Keratinocyte (primary cell): Measurements from ENCODE around the gene TMEM248. TPM values are rescaled to one million over a fixed set of nuclear protein-coding genes. Genes with fewer than 3 reads are reported as not detected.

Experiments used
- DNase-seq: peaks from one replicate; pipeline ENCODE4 v3.0.0-alpha.2; 2011; ENCODE audit warnings: low read depth, missing footprints, low spot score
- FAIRE-seq: peaks from 2 replicates; lab custom pipeline; 2011; peaks lifted over from hg19 to GRCh38; lab: Jason Lieb, UNC
- H2AFZ ChIP-seq: 2 replicates; pipeline ENCODE4 v1.6.0; 2012; ENCODE audit warnings: low read length, control low read depth, inconsistent platforms; ENCODE audit not compliant: control insufficient read depth
- H3K27ac ChIP-seq: 2 replicates; pipeline ENCODE4 v1.5.1; 2011; ENCODE audit warnings: low read length; ENCODE audit not compliant: control insufficient read depth, insufficient read depth
- H3K27me3 ChIP-seq: 3 replicates; pipeline ENCODE4 v1.6.0; 2011; ENCODE audit warnings: low read length; ENCODE audit not compliant: control insufficient read depth, insufficient read depth; ENCODE audit errors: extremely low read depth
- H3K36me3 ChIP-seq, 2 experiments: 2 replicates in 1 of 2; 3 replicates in 1 of 2; pipeline ENCODE4 v1.5.1; 2011; ENCODE audit warnings: low read length in 2 of 2, mild to moderate bottlenecking in 1 of 2; ENCODE audit not compliant: control insufficient read depth in 2 of 2, insufficient read depth in 2 of 2; ENCODE audit errors: extremely low read depth in 1 of 2
- H3K4me1 ChIP-seq: 3 replicates; pipeline ENCODE4 v1.5.1; 2011; ENCODE audit warnings: low read length; ENCODE audit not compliant: control insufficient read depth, insufficient read depth; ENCODE audit errors: extremely low read depth
- H3K4me2 ChIP-seq: 3 replicates; pipeline ENCODE4 v1.6.0; 2011; ENCODE audit warnings: low read depth, low read length; ENCODE audit not compliant: control insufficient read depth, insufficient read depth; ENCODE audit errors: extremely low read depth
- H3K4me3 ChIP-seq, 3 experiments: fragments of 200-600 bp in 1 of 3; sonication (generic) in 1 of 3; 2 replicates in 2 of 3; 3 replicates in 1 of 3; pipeline ENCODE4 v1.5.1; 2011 to 2016; ENCODE audit warnings: low read length in 3 of 3, mild to moderate bottlenecking in 3 of 3, control low read depth in 2 of 3, inconsistent platforms in 1 of 3, low read depth in 1 of 3, mixed read lengths in 1 of 3, mixed run types in 1 of 3, moderate library complexity in 1 of 3; ENCODE audit not compliant: control insufficient read depth in 2 of 3, insufficient read depth in 2 of 3; ENCODE audit errors: extremely low read depth in 1 of 3
- H3K79me2 ChIP-seq: 2 replicates; pipeline ENCODE4 v1.6.0; 2012; ENCODE audit warnings: low read length; ENCODE audit not compliant: control insufficient read depth, insufficient read depth
- H3K9ac ChIP-seq: 3 replicates; pipeline ENCODE4 v1.6.0; 2011; ENCODE audit warnings: low read length; ENCODE audit not compliant: control insufficient read depth, insufficient read depth; ENCODE audit errors: extremely low read depth
- H3K9me1 ChIP-seq: 3 replicates; pipeline ENCODE4 v1.6.0; 2011; ENCODE audit warnings: low read length; ENCODE audit not compliant: control insufficient read depth, insufficient read depth; ENCODE audit errors: extremely low read depth
- H3K9me3 ChIP-seq: 2 replicates; pipeline ENCODE4 v1.5.1; 2012; ENCODE audit warnings: low read depth, low read length; ENCODE audit not compliant: control insufficient read depth
- H4K20me1 ChIP-seq: 3 replicates; pipeline ENCODE4 v1.6.0; 2011; ENCODE audit warnings: low read length; ENCODE audit not compliant: control insufficient read depth, insufficient read depth; ENCODE audit errors: extremely low read depth
- CTCF ChIP-seq, 3 experiments: IDR thresholded peaks in 1 of 3; conservative IDR thresholded peaks in 1 of 3; optimal IDR thresholded peaks in 1 of 3; 2 replicates in 2 of 3; 3 replicates in 1 of 3; pipeline versions ENCODE3 to v1.5.1; 2011; ENCODE audit warnings: low read length in 3 of 3, mild to moderate bottlenecking in 3 of 3, moderate library complexity in 2 of 3, control low read depth in 1 of 3, inconsistent platforms in 1 of 3; ENCODE audit not compliant: insufficient read depth in 2 of 3; ENCODE audit errors: extremely low read depth in 1 of 3
- EZH2 ChIP-seq: IDR thresholded peaks from one replicate; pipeline ENCODE4 v1.6.1; 2012; ENCODE audit warnings: inconsistent platforms, mild to moderate bottlenecking, low read length, moderate library complexity
- dilution Hi-C: fragments of 300-500 bp; cut with MboI; formaldehyde crosslinking; loops from one replicate; pipeline ENCODE4 v1.7.0; 2020; ENCODE audit warnings: low sequenced_read_pairs; ENCODE audit not compliant: extremely low pct_ligation_motif_present
- polyA plus RNA-seq, 5 experiments: library from polyadenylated mRNA; depleted of rRNA in 3 of 5; stranded (reverse) in 3 of 5; stranded (forward) in 1 of 5; unstranded in 1 of 5; fragments of >200 nt; gene quantifications; 1 replicate in 1 of 5; 2 replicates in 3 of 5; 3 replicates in 1 of 5; pipeline versions ENCODE4 v1.2.1 to v1.2.3, GENCODE V29; 2011 to 2012; ENCODE audit warnings: missing spikeins in 2 of 5, low read depth in 1 of 5, low replicate concordance in 1 of 5

Gene TMEM248
- polyA plus RNA-seq, 1 donor (not counting 4 experiments of a cell fraction or from before 2014, with no cell fraction given), result 70.2 TPM

GRCh38 chr7:66927348-66927948 is 6.4 kb downstream of the TMEM248 start:
- Histone ChIP-seq H3K36me3 (peaks cover 6 to 17% of the 10 kb centered on the region in 2 experiments), H3K4me1 (peaks cover 7% of the 10 kb centered on the region), H3K9me1 (peaks cover 3% of the 10 kb centered on the region), H4K20me1 (peaks cover 20% of the 10 kb centered on the region), H3K4me2 (no peak overlapping the region), H3K9me3 (no peaks in the 10 kb centered on the region), H3K9ac (no peak overlapping the region), H2AFZ (no peak overlapping the region), H3K79me2 (peaks cover 97% of the 10 kb centered on the region), H3K27ac (no peak overlapping the region), H3K4me3 (no peak overlapping the region), H3K27me3 (no peaks in the 10 kb centered on the region)
- FAIRE-seq, result no peak
- TF ChIP-seq EZH2 (no peak), CTCF (optimal IDR thresholded peaks at IDR 0.05 in 1 of 3, IDR thresholded peaks at IDR 0.05 in 1 of 3, conservative IDR thresholded peaks at IDR 0.05 in 1 of 3; ENCODE audit: extremely low read depth in 1 of 3, insufficient read depth in 2 of 3, low read length in 3 of 3) (no peak)
- no peak for DNase-seq
- dilution Hi-C loops, result no loop called here

- Histone ChIP-seq H4K20me1 (peaks cover 22% of the 10 kb centered on the region), H2AFZ (no peak overlapping the region), H3K9ac (no peak overlapping the region), H3K4me2 (no peak overlapping the region), H3K9me1 (peaks cover 3% of the 10 kb centered on the region), H3K4me3 (no peak overlapping the region), H3K27me3 (no peaks in the 10 kb centered on the region), H3K4me1 (peaks cover 2% of the 10 kb centered on the region), H3K9me3 (no peaks in the 10 kb centered on the region), H3K79me2 (peaks cover 97% of the 10 kb centered on the region), H3K27ac (no peak overlapping the region), H3K36me3 (peaks cover 6 to 17% of the 10 kb centered on the region in 2 experiments)
- dilution Hi-C loops, result no loop called here
- no peak for DNase-seq
- FAIRE-seq, result no peak
- TF ChIP-seq EZH2, result no peak
Measured at GRCh38 chr7:66928388-66928787, 7.4 kb downstream of the TMEM248 start.

- DNase-seq (no peak), FAIRE-seq (no peak)
- Histone ChIP-seq H3K79me2 (peaks cover 95% of the 10 kb centered on the region), H3K9me1 (peaks cover 3% of the 10 kb centered on the region), H3K9ac (no peak overlapping the region), H4K20me1 (peaks cover 23% of the 10 kb centered on the region), H3K27me3 (no peaks in the 10 kb centered on the region), H3K36me3 (peaks cover 3 to 14% of the 10 kb centered on the region in 2 experiments), H3K27ac (no peak overlapping the region), H3K9me3 (no peaks in the 10 kb centered on the region), H3K4me3 (no peak overlapping the region), H3K4me2 (no peak overlapping the region), H2AFZ (no peak overlapping the region), H3K4me1 (peaks cover 2% of the 10 kb centered on the region)
- TF ChIP-seq CTCF (optimal IDR thresholded peaks at IDR 0.05 in 1 of 3, IDR thresholded peaks at IDR 0.05 in 1 of 3, conservative IDR thresholded peaks at IDR 0.05 in 1 of 3; ENCODE audit: extremely low read depth in 1 of 3, insufficient read depth in 2 of 3, low read length in 3 of 3), result no peak
- no peak for TF ChIP-seq EZH2
- dilution Hi-C loops, result no loop called here
Measured at GRCh38 chr7:66929165-66929564, 8.1 kb downstream of the TMEM248 start.
